GM20000 (cell line): ENCODE data around the gene GRB10.

Source experiments
- DNase-seq: peaks from one replicate; pipeline ENCODE4 v3.0.0; 2012; ENCODE audit warnings: low spot score
- TF ChIP-seq, protein P1 (sequence below): IDR thresholded peaks from 2 replicates; pipeline ENCODE4 v1.5.1; 2012; ENCODE audit warnings: mild to moderate bottlenecking, control low read depth; ENCODE audit errors: extremely low read depth, missing control alignments

GRB10 gene

DNA sequence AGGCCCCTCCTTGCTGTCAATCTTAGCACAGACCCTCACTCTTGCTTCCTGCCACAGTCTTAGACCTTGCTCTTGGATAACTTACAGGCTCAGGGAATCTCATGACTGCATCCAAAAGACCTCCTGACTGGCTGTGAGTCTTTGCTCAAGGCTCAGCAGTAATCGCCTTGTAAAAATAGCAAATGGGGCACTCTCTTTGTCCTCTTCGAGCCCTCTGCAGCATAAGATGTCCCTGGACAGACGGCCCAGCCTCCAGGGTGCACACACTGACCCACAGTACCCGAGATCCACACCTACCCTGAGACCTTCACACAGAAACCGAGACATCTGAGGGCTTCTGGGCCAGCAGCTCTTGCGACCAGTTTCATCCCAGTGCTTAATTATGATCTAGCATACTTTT is 151.6 kb downstream of the GRB10 start:
- TF ChIP-seq, protein P1, sequence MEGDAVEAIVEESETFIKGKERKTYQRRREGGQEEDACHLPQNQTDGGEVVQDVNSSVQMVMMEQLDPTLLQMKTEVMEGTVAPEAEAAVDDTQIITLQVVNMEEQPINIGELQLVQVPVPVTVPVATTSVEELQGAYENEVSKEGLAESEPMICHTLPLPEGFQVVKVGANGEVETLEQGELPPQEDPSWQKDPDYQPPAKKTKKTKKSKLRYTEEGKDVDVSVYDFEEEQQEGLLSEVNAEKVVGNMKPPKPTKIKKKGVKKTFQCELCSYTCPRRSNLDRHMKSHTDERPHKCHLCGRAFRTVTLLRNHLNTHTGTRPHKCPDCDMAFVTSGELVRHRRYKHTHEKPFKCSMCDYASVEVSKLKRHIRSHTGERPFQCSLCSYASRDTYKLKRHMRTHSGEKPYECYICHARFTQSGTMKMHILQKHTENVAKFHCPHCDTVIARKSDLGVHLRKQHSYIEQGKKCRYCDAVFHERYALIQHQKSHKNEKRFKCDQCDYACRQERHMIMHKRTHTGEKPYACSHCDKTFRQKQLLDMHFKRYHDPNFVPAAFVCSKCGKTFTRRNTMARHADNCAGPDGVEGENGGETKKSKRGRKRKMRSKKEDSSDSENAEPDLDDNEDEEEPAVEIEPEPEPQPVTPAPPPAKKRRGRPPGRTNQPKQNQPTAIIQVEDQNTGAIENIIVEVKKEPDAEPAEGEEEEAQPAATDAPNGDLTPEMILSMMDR: no peak

DNA sequence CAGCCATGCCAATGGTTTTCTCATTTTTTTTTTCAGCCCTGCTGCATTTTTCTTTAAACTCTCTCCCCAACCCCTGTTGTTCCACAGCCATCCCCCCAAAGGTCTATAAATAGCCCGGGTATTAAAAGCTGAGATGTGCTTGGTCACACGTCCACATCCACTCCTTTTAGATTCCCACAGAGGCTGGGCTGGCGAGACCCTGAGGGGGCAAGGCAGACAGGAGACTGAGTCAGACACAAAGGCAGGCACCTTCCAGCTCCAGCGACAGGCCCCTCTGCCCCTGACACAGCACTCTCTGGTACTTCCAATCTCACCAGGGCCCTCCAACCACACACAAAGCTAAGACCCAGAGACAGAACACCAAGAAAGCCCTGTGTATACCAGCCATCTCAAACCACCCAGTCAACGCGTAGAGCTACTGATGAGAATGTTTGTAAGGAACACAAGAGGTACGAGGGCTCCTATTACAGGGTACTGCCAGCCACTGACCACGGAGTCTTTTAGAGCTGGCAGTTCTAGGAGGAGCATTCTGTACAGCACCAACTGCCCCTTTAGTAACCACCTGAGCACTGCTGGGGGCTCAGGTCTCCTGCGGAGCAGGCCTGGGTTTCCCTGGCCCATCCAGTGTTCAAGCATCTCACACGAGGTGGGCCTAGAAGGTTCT is 153.3 kb downstream of the GRB10 start:
- TF ChIP-seq, protein P1: no peak
- no peak for DNase-seq

More for the DNA sequence above, 151.6 kb downstream of the GRB10 start:
- no peak for DNase-seq

DNA sequence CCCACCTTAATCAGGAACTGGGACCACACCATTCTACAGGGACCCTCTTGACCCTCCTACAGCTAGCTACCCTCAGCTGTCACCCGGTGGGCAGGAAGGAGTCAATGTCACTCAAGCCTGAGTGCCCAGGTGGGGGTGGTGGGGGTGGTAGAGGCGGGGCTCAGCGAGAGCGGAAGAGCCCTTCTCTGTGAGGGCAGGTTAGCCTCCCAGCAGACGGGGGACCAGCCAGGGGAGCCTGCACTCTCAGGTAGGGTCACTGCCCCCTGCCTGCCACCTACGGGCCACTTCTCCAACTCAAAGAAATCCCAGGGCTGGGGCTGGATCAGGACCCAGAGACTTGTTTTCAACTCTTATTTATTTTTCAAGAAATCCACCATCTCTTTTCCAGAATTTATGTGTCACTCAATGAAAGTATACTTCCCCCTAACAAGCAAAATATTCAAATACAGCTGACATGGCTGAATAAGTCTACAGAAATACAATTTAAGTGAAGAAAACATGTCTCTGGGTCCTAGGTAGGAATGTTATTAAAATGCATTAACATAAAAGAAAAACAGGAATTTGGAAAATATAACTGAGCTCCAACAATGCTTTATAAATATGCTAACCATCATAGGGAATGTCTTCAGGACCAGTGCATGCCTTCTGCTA is 154.1 kb downstream of the GRB10 start:
- TF ChIP-seq, protein P1: no peak
- DNase-seq: no peak

DNA sequence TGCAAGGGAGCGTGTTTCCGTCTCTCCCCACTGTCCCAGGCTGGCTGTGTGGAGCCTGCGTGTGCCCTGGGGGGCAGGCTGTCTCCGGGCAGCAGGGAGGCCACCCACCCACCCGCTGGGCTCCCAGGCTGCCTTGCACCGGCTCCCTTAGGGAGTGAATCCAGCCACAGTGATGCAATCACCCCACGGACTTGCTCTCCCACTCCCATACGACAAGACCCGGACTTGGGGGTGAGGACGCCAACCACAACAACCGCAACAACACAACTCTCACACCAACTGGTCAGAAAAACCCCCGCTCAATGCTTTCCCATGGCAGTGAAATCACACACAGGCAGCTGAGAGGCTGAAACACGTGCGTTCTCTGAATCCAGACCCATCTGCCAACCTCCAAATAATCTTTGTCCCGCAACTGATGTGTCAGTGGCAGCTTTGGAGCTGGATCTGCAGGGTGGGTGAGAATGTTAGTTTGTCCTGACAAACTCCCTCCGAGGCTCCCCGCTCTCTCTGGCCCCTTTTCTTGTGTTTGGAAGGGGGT is 154.8 kb downstream of the GRB10 start:
- TF ChIP-seq, protein P1: no peak
- DNase-seq: no peak

DNA sequence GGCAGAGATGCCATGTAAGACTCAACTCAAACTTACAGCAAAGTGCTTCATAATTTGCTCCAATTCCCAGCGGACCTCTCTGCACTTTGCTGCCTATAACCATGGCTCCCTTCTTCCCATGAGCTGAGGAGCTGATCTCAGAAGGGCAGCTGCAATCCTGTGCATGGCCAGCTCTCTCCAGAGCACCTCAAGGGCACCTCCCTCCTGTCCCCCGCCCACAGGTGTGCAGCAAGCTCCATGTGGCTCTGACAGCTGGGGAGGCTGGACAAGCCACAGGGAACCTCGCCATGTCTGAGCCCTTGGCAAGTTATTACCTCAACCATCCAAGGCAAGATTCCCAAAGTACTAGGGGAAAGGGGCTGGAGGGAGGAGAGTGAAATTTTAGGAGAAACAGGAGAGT is 156.4 kb downstream of the GRB10 start:
- no peak for DNase-seq
- TF ChIP-seq, protein P1: no peak

DNA sequence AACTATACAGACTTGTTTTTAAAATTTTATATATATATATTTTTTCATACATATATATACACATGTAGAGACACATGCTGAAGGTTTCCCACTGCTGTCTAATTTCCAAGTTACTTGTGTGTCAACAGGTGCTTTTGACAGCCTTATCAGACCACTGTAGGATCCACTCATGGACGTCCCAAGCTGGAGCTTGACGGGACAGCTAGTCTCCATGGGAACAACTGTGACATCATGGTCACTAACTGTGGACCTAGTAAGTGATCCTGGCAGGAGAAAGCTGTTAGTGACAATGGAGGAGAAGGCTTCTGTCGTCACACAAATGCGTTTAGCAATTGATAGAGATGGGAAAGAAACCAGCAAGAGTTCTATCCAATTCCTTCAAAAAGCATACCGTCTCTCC is 157.3 kb downstream of the GRB10 start:
- TF ChIP-seq, protein P1: no peak
- no peak for DNase-seq

DNA sequence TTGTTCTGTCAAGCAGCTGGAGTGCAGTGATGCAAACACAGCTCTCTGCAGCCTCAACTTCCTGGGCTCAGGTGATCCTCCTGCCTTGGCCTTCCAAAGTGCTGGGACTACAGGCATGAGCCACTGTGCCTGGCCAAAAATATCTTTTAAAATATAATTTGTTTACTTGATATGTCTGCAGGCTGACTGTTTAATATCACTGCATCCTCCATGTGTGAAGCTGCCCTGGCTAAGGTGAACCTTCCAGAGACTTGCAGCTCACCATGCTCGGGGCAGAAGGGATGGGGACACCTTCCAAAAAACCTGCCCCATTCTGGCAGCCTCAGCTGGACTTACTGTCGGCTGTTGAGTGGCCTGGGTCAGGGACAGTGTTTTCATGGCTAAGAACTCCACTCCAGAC is 159.9 kb downstream of the GRB10 start:
- TF ChIP-seq, protein P1: no peak
- no peak for DNase-seq
